B cell (primary cell): Measurements from ENCODE around the gene SPSB3. TPM values are rescaled to one million over a fixed set of nuclear protein-coding genes. Genes with fewer than 3 reads are reported as not detected.

ENCODE experiments used
- ATAC-seq: fragments of 200-7000 bp; cut with Tn5 transposase; one replicate; pipeline ENCODE4 v1.10.0; 2021; ENCODE audit warnings: low read depth, mild to moderate bottlenecking, moderate number of reproducible peaks, moderate library complexity
- CTCF ChIA-PET: fragments of 350-600 bp; sonication (Branson Sonifier 250); formaldehyde crosslinking; loops from one replicate; lab custom pipeline; 2021; ENCODE audit warnings: antibody characterized with exemption, inconsistent platforms; lab: Charles Lee
- POLR2A ChIA-PET: fragments of 350-600 bp; sonication (Branson Sonifier 250); formaldehyde crosslinking; loops from one replicate; lab custom pipeline; 2021; ENCODE audit warnings: antibody characterized with exemption; lab: Charles Lee
- DNase-seq: peaks from one replicate; pipeline ENCODE4 v3.0.0; 2013
- H2AFZ ChIP-seq: 2 replicates; pipeline ENCODE4 v1.6.1; 2012; ENCODE audit warnings: mild to moderate bottlenecking, low read depth, low read length; ENCODE audit not compliant: insufficient read depth, poor library complexity, severe bottlenecking
- H3K27ac ChIP-seq, 2 donors: 1 replicate in 1 of 2; 2 replicates in 1 of 2; pipeline ENCODE4 v1.5.1; 2012 to 2013; ENCODE audit warnings: low read length in 2 of 2, mild to moderate bottlenecking in 2 of 2, moderate library complexity in 1 of 2
- H3K27me3 ChIP-seq, 4 experiments: fragments of 200-600 bp in 1 of 4; sonication (generic) in 1 of 4; replicated peaks in 1 of 4; 1 replicate in 2 of 4; 2 replicates in 2 of 4; pipeline versions ENCODE4 v1.6.1 to v1.7.0; 2013 to 2016; ENCODE audit warnings: low read length in 3 of 4, mild to moderate bottlenecking in 2 of 4, mixed read lengths in 1 of 4, moderate library complexity in 1 of 4; ENCODE audit not compliant: insufficient read depth in 4 of 4, control insufficient read depth in 3 of 4; ENCODE audit errors: control extremely low read depth in 1 of 4
- H3K36me3 ChIP-seq, 2 experiments: replicated peaks in 1 of 2; 1 replicate in 1 of 2; 2 replicates in 1 of 2; pipeline versions ENCODE4 v1.6.1 to v1.7.1; 2013; ENCODE audit warnings: low read length in 1 of 2; ENCODE audit not compliant: insufficient read depth in 2 of 2, control insufficient read depth in 1 of 2; ENCODE audit errors: control extremely low read depth in 1 of 2, extremely low read depth in 1 of 2
- H3K4me1 ChIP-seq, 2 donors: fragments of 200-600 bp in 1 of 2; sonication (generic) in 1 of 2; 1 replicate in 1 of 2; 2 replicates in 1 of 2; pipeline versions ENCODE4 v1.5.1 to v1.6.1; 2013 to 2017; ENCODE audit warnings: low read length in 2 of 2; ENCODE audit not compliant: control insufficient read depth in 2 of 2, insufficient read depth in 2 of 2
- H3K4me2 ChIP-seq: replicated peaks from 2 replicates; pipeline ENCODE3; 2012; ENCODE audit warnings: mild to moderate bottlenecking, low read depth, low read length; ENCODE audit not compliant: poor library complexity, severe bottlenecking
- H3K4me3 ChIP-seq, 5 experiments: fragments of 200-600 bp in 1 of 5; sonication (generic) in 1 of 5; 1 replicate in 3 of 5; 2 replicates in 2 of 5; pipeline versions ENCODE4 v1.5.1 to v1.7.0; 2011 to 2016; ENCODE audit warnings: low read length in 4 of 5, mild to moderate bottlenecking in 4 of 5, low read depth in 2 of 5, control low read depth in 1 of 5, moderate library complexity in 1 of 5; ENCODE audit not compliant: insufficient read depth in 1 of 5; ENCODE audit errors: control extremely low read depth in 1 of 5, extremely low read depth in 1 of 5
- H3K79me2 ChIP-seq: fragments of 200-600 bp; sonication (generic); one replicate; pipeline ENCODE4 v1.6.0; 2016; ENCODE audit warnings: low read length; ENCODE audit not compliant: control insufficient read depth, insufficient read depth
- H3K9ac ChIP-seq: fragments of 200-600 bp; sonication (generic); 2 replicates; pipeline ENCODE4 v1.6.1; 2017; ENCODE audit warnings: mild to moderate bottlenecking, low read length, moderate library complexity
- H3K9me3 ChIP-seq, 3 donors: one replicate each; pipeline versions ENCODE4 v1.6.1 to v1.7.1; 2013; ENCODE audit warnings: low read length in 2 of 3; ENCODE audit not compliant: control insufficient read depth in 2 of 3, insufficient read depth in 1 of 3; ENCODE audit errors: control extremely low read depth in 1 of 3
- H4K20me1 ChIP-seq: 2 replicates; pipeline ENCODE4 v1.6.0; 2012; ENCODE audit warnings: mild to moderate bottlenecking, low read length; ENCODE audit not compliant: insufficient read depth, control insufficient read depth, poor library complexity, severe bottlenecking
- H3K27ac Mint-ChIP-seq: one replicate; pipeline ENCODE4 v1.8.0; 2021; ENCODE audit warnings: mixed read lengths
- H3K27me3 Mint-ChIP-seq: one replicate; pipeline ENCODE4 v1.8.0; 2021; ENCODE audit warnings: mixed read lengths
- H3K4me1 Mint-ChIP-seq: one replicate; pipeline ENCODE4 v1.8.0; 2021; ENCODE audit warnings: mixed read lengths
- H3K4me3 Mint-ChIP-seq: one replicate; pipeline ENCODE4 v1.8.0; 2021; ENCODE audit warnings: mixed read lengths
- H3K9me3 Mint-ChIP-seq: one replicate; pipeline ENCODE4 v1.8.0; 2022; ENCODE audit warnings: mixed read lengths; ENCODE audit not compliant: insufficient read depth
- CTCF ChIP-seq: fragments of 200-600 bp; IDR thresholded peaks from one replicate; pipeline ENCODE4 v1.8.0; 2022; ENCODE audit warnings: antibody characterized with exemption, mild to moderate bottlenecking
- EZH2 ChIP-seq: IDR thresholded peaks from 2 replicates; pipeline ENCODE4 v1.6.1; 2012; ENCODE audit warnings: borderline replicate concordance, low read depth, mild to moderate bottlenecking, moderate library complexity, low read length; ENCODE audit not compliant: insufficient read depth, poor library complexity, severe bottlenecking
- whole genome bisulfite sequencing: methylation state at CpG from one replicate; pipeline ENCODE4 v1.1.5; 2013; ENCODE audit warnings: missing lambda C conversion rate; ENCODE audit not compliant: insufficient coverage; 5-methylcytosine and 5-hydroxymethylcytosine counted together
- intact Hi-C: fragments of 100-400 bp; cut with micrococcal nuclease; formaldehyde crosslinking; loops from one replicate; pipeline ENCODE4 v1.10.0; 2022
- polyA plus RNA-seq: library from polyadenylated mRNA; depleted of rRNA; stranded (reverse); fragments of >200 nt; gene quantifications from 2 replicates; pipeline ENCODE4 v1.2.3, GENCODE V29; 2012
- total RNA-seq, 2 donors: library from RNA; stranded (reverse); fragments of 120-200 nt in 1 of 2; gene quantifications; 1 replicate in 1 of 2; 2 replicates in 1 of 2; pipeline versions ENCODE4 v1.2.3 to v1.2.4, GENCODE V29; 2013 to 2022

SPSB3 gene
- total and polyA plus RNA-seq, 2 donors (not counting 1 experiment from before 2014, with no cell fraction given), result 91.2 to 264 TPM

- no peak overlapping the region for H2AFZ ChIP-seq
- ATAC-seq, result no peak
- POLR2A ChIA-PET, result no interaction called here
- no peak overlapping the region for H3K4me2 ChIP-seq
- DNase-seq, result no peak
- H3K4me1 ChIP-seq, result peaks cover 13 to 21% of the 10 kb centered on the region in 2 donors
- peaks cover 28% of the 10 kb centered on the region for H4K20me1 ChIP-seq
- WGBS, result 91% methylated on average over 21 of the region's 26 CpGs
- Mint-ChIP-seq H3K27ac (no peak overlapping the region), H3K4me1 (peaks cover 16% of the 10 kb centered on the region), H3K4me3 (no peak overlapping the region), H3K9me3 (no peaks in the 10 kb centered on the region), H3K27me3 (no peaks in the 10 kb centered on the region)
- no peak overlapping the region for H3K27ac ChIP-seq
- TF ChIP-seq EZH2, result no peak
- no peak for TF ChIP-seq CTCF
- H3K36me3 ChIP-seq, result peaks cover 0 to 47% of the 10 kb centered on the region in 2 experiments
- CTCF ChIA-PET, result interaction anchor here (1.2 kb wide), 1 partner anchor 63 kb away, joined by 4 read pairs; the partner anchor contains the start of gene MAPK8IP3
- H3K9me3 ChIP-seq, result peaks cover 0 to 3% (median 0%) of the 10 kb centered on the region in 3 donors
- intact Hi-C loops, result no loop called here
- H3K4me3 ChIP-seq, result no peak overlapping the region
- H3K79me2 ChIP-seq, result peaks cover 9% of the 10 kb centered on the region
- no peaks in the 10 kb centered on the region for H3K27me3 ChIP-seq
- no peak overlapping the region for H3K9ac ChIP-seq
Observed at GRCh38 chr16:1768767-1769401, 13.5 kb downstream of the SPSB3 start.

GRCh38 chr16:1768061-1768766 lies 14.2 kb downstream of the SPSB3 start:
- H3K9me3 Mint-ChIP-seq, result no peaks in the 10 kb centered on the region
- H3K4me1 Mint-ChIP-seq, result peaks cover 15% of the 10 kb centered on the region
- H3K36me3 ChIP-seq, result peaks cover 0 to 51% of the 10 kb centered on the region in 2 experiments
- POLR2A ChIA-PET, result interaction anchor here (1.1 kb wide), 1 partner anchor 9 kb away, joined by 3 read pairs; no protein-coding TSS in a partner anchor
- no peak overlapping the region for H3K4me2 ChIP-seq
- no peak for DNase-seq
- H3K4me1 ChIP-seq, result peaks cover 11 to 18% of the 10 kb centered on the region in 2 donors
- intact Hi-C loops, result no loop called here
- no peak overlapping the region for H3K4me3 ChIP-seq
- no peaks in the 10 kb centered on the region for H3K27me3 ChIP-seq
- no peak overlapping the region for H2AFZ ChIP-seq
- no peak overlapping the region for H3K4me3 Mint-ChIP-seq
- TF ChIP-seq CTCF (no peak), EZH2 (no peak)
- ATAC-seq, result no peak
- peaks cover 0 to 4% (median 0%) of the 10 kb centered on the region in 3 donors for H3K9me3 ChIP-seq
- no peak overlapping the region for H3K27ac ChIP-seq
- peak overlapping the region; percentile 74 for H3K27ac Mint-ChIP-seq
- no peak overlapping the region for H3K9ac ChIP-seq
- peaks cover 4% of the 10 kb centered on the region for H3K79me2 ChIP-seq
- 97% methylated on average over 40 of the region's 41 CpGs for WGBS
- peaks cover 29% of the 10 kb centered on the region for H4K20me1 ChIP-seq
- H3K27me3 Mint-ChIP-seq, result no peaks in the 10 kb centered on the region
- CTCF ChIA-PET, result interaction anchor here (1.2 kb wide), 1 partner anchor 62 kb away, joined by 4 read pairs; the partner anchor contains the start of gene MAPK8IP3
